ENCODE data around the gene ITPR2. TPM values are rescaled to one million over a fixed set of nuclear protein-coding genes. Genes with fewer than 3 reads are reported as not detected.
"Not testable (repeated sequence)": the region's sequence is repeated elsewhere in the genome, so short reads cannot be mapped to it uniquely, and the experiment has no call there.

Gene ITPR2
- polyA plus RNA-seq, 1 experiment, result 3.4 TPM

DNA sequence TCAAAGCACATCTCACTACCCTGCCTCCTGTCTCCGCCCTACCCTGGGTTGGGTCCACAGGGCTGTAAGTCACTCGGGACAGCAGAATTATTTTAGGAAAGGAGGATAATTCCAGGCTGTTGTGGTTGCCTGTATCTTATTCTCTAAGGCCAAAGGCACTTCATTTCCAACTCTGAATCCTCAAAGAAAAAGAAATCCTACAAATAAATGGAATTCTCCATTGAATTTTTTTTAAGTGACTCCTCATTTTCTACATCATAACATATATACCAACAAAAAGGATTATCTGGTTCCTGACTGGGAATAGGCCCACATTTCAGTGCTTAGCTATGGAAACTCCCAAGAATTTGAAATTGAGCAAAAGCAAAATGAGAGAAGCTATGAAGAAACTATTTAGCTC, 186.4 kb downstream of the ITPR2 start:
- ChIA-PET CTCF (interaction anchor here (1.0 to 1.7 kb wide), 2 partner anchors 55 to 527 kb away, joined by 3 to 5 read pairs; no protein-coding TSS in a partner anchor), POLR2A (no interaction called here)
- H3K4me3 ChIP-seq (ENCODE audit: low read depth, low read length), result no peak overlapping the region
- no peak overlapping the region for H3K27ac ChIP-seq (ENCODE audit: low read depth, low read length)
- TF ChIP-seq, protein P1, sequence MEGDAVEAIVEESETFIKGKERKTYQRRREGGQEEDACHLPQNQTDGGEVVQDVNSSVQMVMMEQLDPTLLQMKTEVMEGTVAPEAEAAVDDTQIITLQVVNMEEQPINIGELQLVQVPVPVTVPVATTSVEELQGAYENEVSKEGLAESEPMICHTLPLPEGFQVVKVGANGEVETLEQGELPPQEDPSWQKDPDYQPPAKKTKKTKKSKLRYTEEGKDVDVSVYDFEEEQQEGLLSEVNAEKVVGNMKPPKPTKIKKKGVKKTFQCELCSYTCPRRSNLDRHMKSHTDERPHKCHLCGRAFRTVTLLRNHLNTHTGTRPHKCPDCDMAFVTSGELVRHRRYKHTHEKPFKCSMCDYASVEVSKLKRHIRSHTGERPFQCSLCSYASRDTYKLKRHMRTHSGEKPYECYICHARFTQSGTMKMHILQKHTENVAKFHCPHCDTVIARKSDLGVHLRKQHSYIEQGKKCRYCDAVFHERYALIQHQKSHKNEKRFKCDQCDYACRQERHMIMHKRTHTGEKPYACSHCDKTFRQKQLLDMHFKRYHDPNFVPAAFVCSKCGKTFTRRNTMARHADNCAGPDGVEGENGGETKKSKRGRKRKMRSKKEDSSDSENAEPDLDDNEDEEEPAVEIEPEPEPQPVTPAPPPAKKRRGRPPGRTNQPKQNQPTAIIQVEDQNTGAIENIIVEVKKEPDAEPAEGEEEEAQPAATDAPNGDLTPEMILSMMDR (IDR thresholded peaks at IDR 0.05; ENCODE audit: low read depth, low read length), result no peak
- H3K9me3 ChIP-seq (ENCODE audit: control insufficient read depth, insufficient read depth, low read length), result no peaks in the 10 kb centered on the region
- H3K27me3 ChIP-seq (ENCODE audit: control insufficient read depth, insufficient read depth, low read length), result no peaks in the 10 kb centered on the region
- DNase-seq (ENCODE audit: low read depth, low spot score), result no peak

DNA sequence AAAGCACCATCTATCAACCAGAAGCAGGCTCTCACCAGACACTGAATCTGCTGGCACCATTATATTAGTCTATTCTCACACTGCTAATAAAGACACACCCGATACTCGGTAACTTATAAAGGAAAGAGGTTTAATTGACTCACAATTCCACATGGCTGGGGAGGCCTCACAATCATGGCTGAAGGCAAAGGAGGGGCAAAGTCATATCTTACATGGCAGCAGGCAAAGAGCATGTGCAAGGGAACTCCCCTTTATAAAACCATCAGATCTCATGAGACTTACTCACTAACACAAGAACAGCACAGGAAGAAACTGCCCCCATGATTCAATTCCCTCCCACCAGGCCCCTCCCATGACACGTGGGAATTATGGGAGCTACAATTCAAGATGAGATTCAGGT, 188.6 kb downstream of the ITPR2 start:
- CTCF ChIA-PET, result interaction anchor here (0.5 to 0.6 kb wide), 2 partner anchors 437 to 524 kb away, joined by 3 to 5 read pairs; no protein-coding TSS in a partner anchor
- H3K27ac ChIP-seq (ENCODE audit: low read depth, low read length); H3K4me3 ChIP-seq (ENCODE audit: low read depth, low read length); POLR2A ChIA-PET; H3K27me3 ChIP-seq (ENCODE audit: control insufficient read depth, insufficient read depth, low read length); H3K9me3 ChIP-seq (ENCODE audit: control insufficient read depth, insufficient read depth, low read length); DNase-seq (ENCODE audit: low read depth, low spot score): not testable (repeated sequence)

- H3K9me3 ChIP-seq (ENCODE audit: control insufficient read depth, insufficient read depth, low read length), result no peaks in the 10 kb centered on the region
- no peak overlapping the region for H3K27ac ChIP-seq (ENCODE audit: low read depth, low read length)
- TF ChIP-seq, protein P1 (IDR thresholded peaks at IDR 0.05; ENCODE audit: low read depth, low read length), result no peak
- no peaks in the 10 kb centered on the region for H3K27me3 ChIP-seq (ENCODE audit: control insufficient read depth, insufficient read depth, low read length)
- DNase-seq (ENCODE audit: low read depth, low spot score), result no peak
- no peak overlapping the region for H3K4me3 ChIP-seq (ENCODE audit: low read depth, low read length)
- CTCF ChIA-PET, result interaction anchor here (0.5 kb wide), 1 partner anchor 524 kb away, joined by 3 read pairs; no protein-coding TSS in a partner anchor
- POLR2A ChIA-PET, result no interaction called here
Measured at GRCh38 chr12:26643532-26644315, 189.3 kb downstream of the ITPR2 start.

DNA sequence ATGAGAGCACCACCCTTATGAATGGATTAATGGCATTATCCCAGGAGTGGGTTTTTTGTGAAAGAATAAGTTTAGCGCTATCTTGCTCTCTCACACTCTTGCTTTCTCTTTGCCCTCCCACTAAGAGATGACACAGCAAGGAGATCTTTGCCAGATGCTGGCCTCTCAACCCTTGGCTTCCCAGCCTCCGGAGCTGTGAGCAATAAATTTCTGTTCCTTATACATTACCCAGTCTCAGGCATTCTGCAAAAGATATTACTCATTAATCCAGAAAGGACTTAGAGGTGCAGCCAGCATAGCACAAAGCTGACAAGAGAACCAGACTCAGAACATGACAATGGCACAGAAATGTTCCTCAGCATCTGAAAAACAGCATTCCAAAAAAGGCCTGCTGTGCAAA, 190.6 kb downstream of the ITPR2 start:
- Histone ChIP-seq H3K9me3 (ENCODE audit: control insufficient read depth, insufficient read depth, low read length) (no peaks in the 10 kb centered on the region), H3K4me3 (ENCODE audit: low read depth, low read length) (no peak overlapping the region), H3K27ac (ENCODE audit: low read depth, low read length) (no peak overlapping the region), H3K27me3 (ENCODE audit: control insufficient read depth, insufficient read depth, low read length) (no peaks in the 10 kb centered on the region)
- TF ChIP-seq, protein P1 (IDR thresholded peaks at IDR 0.05; ENCODE audit: low read depth, low read length), result no peak
- DNase-seq (ENCODE audit: low read depth, low spot score), result no peak
- ChIA-PET POLR2A (no interaction called here), CTCF (interaction anchor here (0.8 to 1.6 kb wide), 3 partner anchors 28 to 523 kb away, joined by 3 to 4 read pairs (median 3); no protein-coding TSS in a partner anchor)

DNA sequence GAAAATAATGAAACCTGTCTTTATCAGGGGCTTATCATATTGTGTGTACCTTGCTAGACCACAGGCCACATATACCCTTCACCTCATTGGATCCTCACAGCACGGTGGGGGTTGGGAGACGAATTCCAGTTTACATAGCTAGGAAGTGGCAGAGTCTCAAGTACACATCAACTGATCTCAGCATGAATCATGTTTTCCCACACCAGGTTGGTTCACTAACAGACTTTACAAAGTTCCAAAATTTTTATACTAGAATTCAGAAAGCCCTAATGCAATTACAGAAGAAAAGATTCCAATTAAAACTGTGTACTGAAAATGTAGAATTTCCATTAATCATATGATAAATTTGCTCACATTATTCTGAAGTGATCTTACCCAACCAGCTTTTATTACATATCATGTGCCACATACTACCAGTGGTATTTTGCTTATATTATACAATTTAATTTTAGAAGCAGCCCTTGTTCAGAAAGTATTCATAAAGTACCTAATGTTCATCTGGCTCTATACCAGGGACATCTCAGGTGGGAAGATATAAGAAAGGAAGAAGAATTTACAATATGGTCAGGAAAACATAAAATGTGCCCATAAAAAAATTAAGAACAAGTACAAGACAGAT, 196.2 kb downstream of the ITPR2 start:
- Histone ChIP-seq H3K27ac (ENCODE audit: low read depth, low read length) (no peak overlapping the region), H3K9me3 (ENCODE audit: control insufficient read depth, insufficient read depth, low read length) (no peaks in the 10 kb centered on the region), H3K27me3 (ENCODE audit: control insufficient read depth, insufficient read depth, low read length) (no peaks in the 10 kb centered on the region), H3K4me3 (ENCODE audit: low read depth, low read length) (no peak overlapping the region)
- ChIA-PET CTCF (interaction anchor here (1.1 to 1.2 kb wide), 2 partner anchors 64 to 299 kb away, joined by 3 to 4 read pairs; no protein-coding TSS in a partner anchor), POLR2A (no interaction called here)
- DNase-seq (ENCODE audit: low read depth, low spot score), result no peak
- TF ChIP-seq, protein P1 (IDR thresholded peaks at IDR 0.05; ENCODE audit: low read depth, low read length), result no peak
